Fibroblast of pulmonary artery (primary cell): Measurements from ENCODE around the gene ANO1.

Experiments
- DNase-seq: peaks from one replicate; pipeline ENCODE4 v3.0.0-alpha.2; 2010; ENCODE audit warnings: low read depth
- H3K4me3 ChIP-seq: replicated peaks from 2 replicates; pipeline ENCODE4 v1.5.1; 2011; ENCODE audit warnings: low read depth, mild to moderate bottlenecking, control low read depth, low read length, moderate library complexity
- CTCF ChIP-seq: IDR thresholded peaks from 2 replicates; pipeline ENCODE4 v1.5.1; 2011; ENCODE audit warnings: mild to moderate bottlenecking, control low read depth, low read length, inconsistent platforms; ENCODE audit errors: missing control alignments

ANO1 gene

GRCh38 chr11:70072461-70072860, 5.7 kb upstream of the ANO1 start:
- DNase-seq = no peak
- no peak overlapping the region for H3K4me3 ChIP-seq
- no peak for TF ChIP-seq CTCF

- no peak for DNase-seq
- no peak for TF ChIP-seq CTCF
- no peak overlapping the region for H3K4me3 ChIP-seq
Observed at GRCh38 chr11:70072861-70073755, 5.0 kb upstream of the ANO1 start.

- no peak for TF ChIP-seq CTCF
- DNase-seq = peak; percentile 24
- H3K4me3 ChIP-seq = no peak overlapping the region
Observed at GRCh38 chr11:70073871-70074371, 4.2 kb upstream of the ANO1 start.

DNA sequence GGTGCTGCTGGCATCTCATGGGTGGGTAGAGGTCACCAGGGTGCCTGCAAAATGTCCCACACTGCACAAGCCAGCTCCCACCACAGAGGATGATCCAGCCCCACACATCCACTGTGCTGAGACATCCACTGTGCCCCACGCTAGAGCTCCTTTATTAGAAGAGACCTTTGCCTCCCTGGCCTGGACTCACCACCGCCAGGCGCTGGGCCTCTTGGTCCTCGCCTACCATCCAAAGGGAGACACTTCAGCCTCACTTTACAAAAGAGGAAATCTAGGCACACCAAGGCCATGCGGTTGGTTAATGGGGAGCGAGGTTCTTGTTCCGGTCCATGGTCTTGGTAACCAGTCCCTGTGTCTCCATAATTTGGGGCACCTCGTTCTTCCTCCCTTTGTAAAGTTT, 3.4 kb upstream of the ANO1 start:
- no peak for TF ChIP-seq CTCF
- H3K4me3 ChIP-seq = no peak overlapping the region
- DNase-seq = no peak

GRCh38 chr11:70075836-70076235, 2.3 kb upstream of the ANO1 start:
- no peak for DNase-seq
- TF ChIP-seq CTCF = no peak
- no peak overlapping the region for H3K4me3 ChIP-seq

DNA sequence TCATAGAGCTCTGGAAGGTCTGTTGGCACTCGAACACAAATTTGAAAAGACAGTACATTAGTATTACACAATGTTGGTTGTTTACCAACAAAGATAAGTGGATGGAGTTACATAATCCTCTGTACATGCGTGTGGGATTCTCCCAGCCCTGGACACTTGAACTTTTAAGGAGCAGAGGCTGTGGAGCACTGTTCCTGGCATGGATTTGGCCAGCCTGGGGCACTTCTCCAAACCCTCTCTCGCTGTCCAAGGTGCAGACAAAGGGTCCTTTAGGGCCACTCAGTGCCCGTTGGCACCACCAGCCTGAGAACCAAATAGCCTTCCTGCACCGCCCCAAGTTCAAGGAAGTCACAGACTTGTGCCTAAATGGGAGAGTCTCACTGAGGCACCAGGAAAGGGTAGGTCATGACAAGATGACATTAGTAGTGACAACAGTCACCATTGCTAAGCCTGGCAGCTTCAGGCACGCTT, 1.6 kb upstream of the ANO1 start:
- TF ChIP-seq CTCF = no peak
- no peak for DNase-seq

More for the DNA sequence above, 1.6 kb upstream of the ANO1 start:
- H3K4me3 ChIP-seq = no peak overlapping the region
